NOMO-1 (cell line): Measurements from ENCODE around the gene C1orf216.
"Not testable (repeated sequence)": the region's sequence is repeated elsewhere in the genome, so short reads cannot be mapped to it uniquely, and the experiment has no call there.

Experiments used
- DNase-seq, 2 experiments: peaks; one replicate each; lab custom pipeline; 2025; ENCODE audit not compliant: unreplicated experiment in 2 of 2; lab: John Stamatoyannopoulos, UW

C1orf216 gene, protein sequence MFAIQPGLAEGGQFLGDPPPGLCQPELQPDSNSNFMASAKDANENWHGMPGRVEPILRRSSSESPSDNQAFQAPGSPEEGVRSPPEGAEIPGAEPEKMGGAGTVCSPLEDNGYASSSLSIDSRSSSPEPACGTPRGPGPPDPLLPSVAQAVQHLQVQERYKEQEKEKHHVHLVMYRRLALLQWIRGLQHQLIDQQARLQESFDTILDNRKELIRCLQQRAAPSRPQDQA

GRCh38 chr1:35718492-35719336 lies at the start of gene C1orf216:
Gene C1orf216, minus strand, starts transcription at chr1:35718884. Its CDS starts 2,563 bp downstream, at chr1:35716321.
- peak in 1 of 2 experiments; percentile 28 for DNase-seq

GRCh38 chr1:35764283-35764682 lies 45.6 kb upstream of the C1orf216 start:
- DNase-seq = no peak

DNA sequence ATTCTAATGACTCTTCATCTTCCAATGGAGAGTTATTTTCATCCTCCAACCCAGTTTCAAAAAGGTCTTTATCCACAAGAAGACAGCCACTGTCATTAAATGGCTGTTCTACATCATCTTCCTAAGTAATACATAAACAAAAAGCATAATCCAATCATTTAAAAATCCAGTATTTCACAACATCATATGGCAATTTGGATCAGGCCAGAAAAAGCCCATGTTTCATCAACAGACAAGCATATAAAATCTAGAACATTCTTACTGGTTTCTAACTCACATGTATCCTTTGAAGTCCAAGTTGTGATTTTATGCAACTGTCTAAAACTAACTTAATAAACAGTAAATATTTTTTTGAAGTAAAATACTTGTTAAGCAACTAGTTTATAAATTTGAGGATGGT lies 44.5 kb upstream of the C1orf216 start:
- no peak for DNase-seq

GRCh38 chr1:35762141-35762540 lies 43.5 kb upstream of the C1orf216 start:
- DNase-seq = peak in 1 of 2 experiments; percentile 17

DNA sequence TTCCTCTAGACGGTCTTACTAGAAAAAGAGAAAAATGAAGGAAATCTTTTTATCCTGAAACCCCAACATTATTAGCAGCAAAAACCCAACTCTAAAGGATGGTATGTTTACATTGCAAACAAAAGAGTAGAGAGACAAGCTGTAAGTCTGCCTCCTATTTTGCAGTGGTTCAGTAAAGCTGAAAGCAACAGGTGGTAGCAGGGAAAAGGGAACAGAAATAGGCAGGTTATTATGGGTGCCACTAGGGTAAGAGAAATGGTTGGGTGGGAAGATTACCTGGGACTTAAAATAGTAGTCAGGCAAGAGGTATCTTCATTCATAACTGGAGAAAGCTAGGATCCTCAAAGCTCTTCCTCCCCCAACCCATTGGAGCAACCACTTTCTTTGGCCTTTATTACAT lies 37.4 kb upstream of the C1orf216 start:
- DNase-seq = no peak

GRCh38 chr1:35753626-35754260 lies 35.1 kb upstream of the C1orf216 start:
- no peak for DNase-seq

DNA sequence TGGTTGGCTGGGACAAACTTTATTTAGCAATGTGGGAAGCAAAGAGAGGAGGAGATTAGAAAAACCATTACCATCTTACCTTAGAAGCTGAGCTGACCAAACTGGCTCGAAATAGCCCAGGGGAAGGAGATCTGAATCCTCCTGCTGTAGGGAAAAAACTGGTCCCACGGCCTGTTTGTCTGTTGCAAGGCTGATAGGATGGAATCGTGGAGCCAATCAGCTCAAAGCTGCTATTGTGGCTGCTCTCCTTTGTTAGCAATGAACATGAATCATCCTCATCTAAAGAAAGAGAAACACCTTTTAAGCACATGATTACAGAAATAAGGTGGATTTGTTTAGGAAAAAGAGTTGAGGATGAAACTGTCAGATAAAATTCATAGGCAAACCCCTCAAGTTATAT lies 29.6 kb upstream of the C1orf216 start:
- no peak for DNase-seq

- no peak for DNase-seq
Observed at GRCh38 chr1:35745124-35745730, 26.5 kb upstream of the C1orf216 start.

DNA sequence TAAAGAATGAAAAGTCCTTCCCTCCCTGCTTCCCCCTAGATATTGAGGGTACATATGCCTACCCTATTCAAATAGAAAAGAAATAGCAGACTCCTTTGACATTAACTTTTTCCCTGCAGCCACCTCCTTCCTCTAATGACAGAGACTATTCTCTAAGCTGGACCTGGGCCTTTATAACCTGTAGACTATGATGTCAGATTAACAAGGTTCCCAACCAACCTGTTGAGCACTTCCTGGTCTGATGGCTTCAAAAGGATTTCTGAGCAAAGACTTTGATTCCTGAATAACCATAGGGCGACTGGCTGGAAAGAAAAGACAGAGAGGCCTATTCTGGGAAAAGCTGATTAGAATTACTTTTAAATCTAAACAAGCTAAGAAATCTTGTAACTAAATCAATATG lies 18.4 kb upstream of the C1orf216 start:
- no peak for DNase-seq

GRCh38 chr1:35727434-35728040 lies 8.9 kb upstream of the C1orf216 start:
- no peak for DNase-seq

DNA sequence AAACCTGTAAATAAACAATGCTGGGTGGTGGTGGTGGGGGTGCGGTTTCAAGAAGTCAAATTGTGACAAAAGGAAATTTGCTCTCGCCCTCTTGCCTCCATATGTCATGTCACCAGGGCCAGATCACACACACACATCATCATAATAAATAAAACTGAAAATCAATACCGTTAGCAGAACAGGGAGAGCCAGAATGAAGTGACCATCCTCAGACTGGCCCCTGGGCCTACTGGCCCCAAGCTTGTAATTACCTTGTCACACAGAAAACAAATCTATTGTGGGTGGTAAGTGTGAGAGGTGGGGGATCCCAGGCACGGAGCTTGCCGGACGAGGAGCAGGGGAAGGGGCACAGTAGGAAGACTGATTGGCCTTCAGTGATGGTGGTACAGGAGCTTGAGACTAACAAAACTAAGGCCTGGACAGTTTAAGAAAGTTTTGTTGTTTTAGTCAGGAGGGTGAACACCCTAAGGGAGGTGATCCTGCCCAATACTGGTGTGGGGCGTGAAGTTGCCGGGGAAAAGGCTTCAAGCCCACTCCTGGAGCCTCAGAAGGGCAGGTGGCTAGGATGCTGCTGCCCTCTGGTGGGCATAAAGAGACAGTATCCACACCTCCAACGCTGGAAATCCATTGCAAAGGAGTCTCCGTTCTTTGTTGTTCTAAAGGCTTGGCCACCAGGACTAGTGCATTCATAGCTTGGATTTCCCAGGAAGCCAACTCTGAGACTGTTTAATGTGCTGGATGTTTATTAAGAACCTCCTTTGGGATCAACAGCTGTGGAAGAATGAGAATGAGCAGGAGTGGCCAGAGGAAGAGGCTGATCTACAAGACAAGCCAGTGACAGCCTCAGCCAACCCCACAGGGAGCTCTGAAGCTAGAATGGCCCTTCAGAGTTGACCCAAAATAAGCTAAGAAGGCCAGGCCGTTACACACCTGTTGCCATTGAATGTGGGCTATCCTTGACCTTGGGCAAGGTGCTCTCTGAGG lies 8.1 kb upstream of the C1orf216 start:
- DNase-seq = peak; percentile 12 to 19

- DNase-seq = no peak
Observed at GRCh38 chr1:35725596-35725995, 6.9 kb upstream of the C1orf216 start.

DNA sequence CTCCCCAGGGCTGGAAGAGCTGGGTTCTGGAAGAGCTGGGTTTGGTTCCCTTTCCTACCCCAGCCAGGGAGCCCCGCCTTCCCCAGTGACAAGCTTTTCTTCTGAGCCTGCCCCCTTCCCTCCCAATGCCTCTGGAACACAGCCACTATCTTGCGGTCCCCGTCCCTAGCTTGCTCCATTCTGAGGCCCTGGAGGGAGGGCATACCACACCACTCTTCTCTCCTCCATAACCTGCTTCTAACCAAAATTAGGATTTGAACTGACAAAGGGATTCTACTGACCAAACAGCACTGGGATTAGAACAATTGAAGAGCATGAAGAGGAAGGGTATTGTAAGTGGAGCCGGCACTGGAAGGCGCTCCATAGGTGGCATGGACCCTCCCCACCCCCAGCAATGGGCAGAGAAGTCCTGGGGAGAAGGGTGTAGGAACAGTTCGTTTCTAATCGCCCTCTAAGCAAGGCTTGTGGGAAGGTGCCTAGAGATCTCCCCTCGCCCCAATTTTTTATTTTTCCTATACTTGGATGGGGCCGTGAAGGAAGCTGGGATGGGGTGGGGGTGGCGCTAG lies 690 bp downstream of the C1orf216 start:
- DNase-seq = peak; percentile 15 to 23

GRCh38 chr1:35715568-35716002 lies 3.1 kb downstream of the C1orf216 start:
- peak; percentile 58 to 59 for DNase-seq

- DNase-seq = no peak
Observed at GRCh38 chr1:35714921-35715567, 3.6 kb downstream of the C1orf216 start.

DNA sequence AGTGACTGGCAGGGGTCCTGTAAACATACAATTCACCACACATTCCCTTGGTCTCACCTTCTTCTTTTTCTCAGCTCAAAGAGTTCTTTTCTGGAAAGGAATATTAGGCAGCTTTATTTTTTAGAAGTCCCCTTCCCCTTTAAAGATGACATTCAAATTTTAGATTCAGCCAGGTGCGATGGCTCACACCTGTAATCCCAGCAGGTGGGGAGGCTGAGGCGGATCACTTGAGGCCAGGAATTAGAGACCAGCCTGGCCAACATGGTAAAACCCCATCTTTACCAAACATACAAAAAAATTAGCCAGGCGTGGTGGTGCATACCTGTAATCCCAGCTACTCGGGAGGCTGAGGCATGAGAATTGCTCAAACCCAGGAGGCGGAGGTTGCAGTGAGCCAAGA lies 7.6 kb downstream of the C1orf216 start:
- not testable (repeated sequence) for DNase-seq

DNA sequence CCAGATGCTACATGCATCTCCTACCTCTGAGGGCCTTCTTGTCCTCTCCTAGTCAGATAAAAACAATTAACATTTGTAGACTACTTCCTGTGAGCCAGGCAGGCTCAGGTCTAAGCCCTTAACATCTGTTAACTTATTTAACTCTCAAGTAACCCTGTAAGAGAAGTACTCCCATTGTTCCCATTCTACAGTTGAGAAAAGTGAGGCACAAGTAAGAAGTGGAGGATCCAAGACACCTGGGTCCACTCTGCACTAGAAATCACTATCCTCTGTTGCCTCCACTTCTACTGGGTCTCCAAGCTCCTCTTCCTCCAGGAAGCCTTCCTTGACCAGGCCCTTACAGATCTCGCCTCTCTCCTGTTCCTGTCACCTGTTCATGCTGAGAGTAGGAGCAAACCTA lies 9.7 kb downstream of the C1orf216 start:
- DNase-seq = no peak

DNA sequence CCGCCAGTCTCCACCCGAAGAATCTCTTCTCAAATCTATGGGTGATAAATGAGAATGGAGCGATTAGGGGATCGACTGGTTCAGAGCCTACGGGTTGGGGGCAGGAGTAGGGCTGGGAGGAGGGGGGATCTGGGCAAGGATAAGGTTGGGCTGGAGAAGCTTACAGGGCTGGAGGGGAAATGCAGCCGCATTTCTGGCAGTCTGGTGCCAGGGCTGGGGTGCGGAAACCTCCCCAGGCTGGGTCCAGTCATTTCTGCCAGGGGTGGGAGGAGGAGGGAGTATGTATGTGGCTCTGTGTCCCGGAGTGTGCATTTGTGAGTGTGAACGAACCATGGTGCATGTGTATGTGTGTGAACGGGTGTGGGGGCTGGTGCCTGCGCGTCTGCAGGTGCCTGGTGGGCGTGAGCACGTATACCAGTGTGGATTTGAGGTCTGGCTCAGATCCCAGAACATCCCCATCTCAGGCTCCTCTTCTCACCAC lies 10.2 kb downstream of the C1orf216 start:
- DNase-seq = no peak
